WTC11 (cell line): Measurements from ENCODE around the gene ZNF292.

Source experiments
- FOXP1 ChIP-seq: sonication (generic); formaldehyde crosslinking; IDR thresholded peaks from 2 replicates; pipeline ENCODE4 v1.8.0; 2022; ENCODE audit warnings: missing genetic modification reagents, mild to moderate bottlenecking, moderate library complexity, borderline replicate concordance
- JUN ChIP-seq: sonication (generic); formaldehyde crosslinking; IDR thresholded peaks from 2 replicates; pipeline ENCODE4 v1.8.0; 2023; ENCODE audit warnings: mild to moderate bottlenecking, missing genetic modification reagents
- NR2C2 ChIP-seq: sonication (generic); formaldehyde crosslinking; IDR thresholded peaks from 2 replicates; pipeline ENCODE4 v1.8.0; 2022; ENCODE audit warnings: mild to moderate bottlenecking, missing genetic modification reagents
- RELA ChIP-seq: sonication (generic); formaldehyde crosslinking; IDR thresholded peaks from 2 replicates; pipeline ENCODE4 v1.8.1; 2022; ENCODE audit warnings: missing genetic modification reagents, mild to moderate bottlenecking, borderline replicate concordance
- TF ChIP-seq, protein P1 (sequence below): fragments of 200-600 bp; IDR thresholded peaks from 2 replicates; pipeline ENCODE4 v1.8.0; 2022; ENCODE audit warnings: antibody characterized with exemption
- TF ChIP-seq, protein P2 (sequence below): sonication (generic); formaldehyde crosslinking; IDR thresholded peaks from 2 replicates; pipeline ENCODE4 v1.8.0; 2022; ENCODE audit warnings: mild to moderate bottlenecking, missing genetic modification reagents
- TF ChIP-seq, protein P3 (sequence below): sonication (generic); formaldehyde crosslinking; IDR thresholded peaks from 2 replicates; pipeline ENCODE4 v1.8.0; 2022; ENCODE audit warnings: mild to moderate bottlenecking, missing genetic modification reagents
- TF ChIP-seq, protein P4 (sequence below): sonication (generic); formaldehyde crosslinking; IDR thresholded peaks from 2 replicates; pipeline ENCODE4 v1.8.1; 2022; ENCODE audit warnings: low read depth, missing genetic modification reagents, borderline replicate concordance

DNA sequence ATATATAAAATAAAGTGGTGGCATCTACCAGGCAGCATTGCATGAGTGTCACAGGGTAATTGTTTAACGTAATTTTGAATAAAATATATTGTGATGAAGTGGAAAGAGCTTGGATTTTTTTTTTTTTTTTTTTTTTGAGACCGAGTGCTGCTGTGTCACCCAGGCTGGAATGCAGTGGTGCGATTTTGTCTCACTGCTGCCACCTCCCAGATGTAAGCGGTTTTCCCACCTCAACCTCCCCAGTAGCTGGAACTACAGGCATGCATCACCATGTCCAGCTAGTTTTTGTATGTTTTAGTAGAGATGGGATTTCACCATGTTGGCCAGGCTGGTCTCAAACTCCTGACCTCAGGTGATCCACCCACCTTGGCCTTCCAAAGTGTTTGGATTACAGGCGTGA, 85.9 kb downstream of the ZNF292 start:
- TF ChIP-seq, protein P1, sequence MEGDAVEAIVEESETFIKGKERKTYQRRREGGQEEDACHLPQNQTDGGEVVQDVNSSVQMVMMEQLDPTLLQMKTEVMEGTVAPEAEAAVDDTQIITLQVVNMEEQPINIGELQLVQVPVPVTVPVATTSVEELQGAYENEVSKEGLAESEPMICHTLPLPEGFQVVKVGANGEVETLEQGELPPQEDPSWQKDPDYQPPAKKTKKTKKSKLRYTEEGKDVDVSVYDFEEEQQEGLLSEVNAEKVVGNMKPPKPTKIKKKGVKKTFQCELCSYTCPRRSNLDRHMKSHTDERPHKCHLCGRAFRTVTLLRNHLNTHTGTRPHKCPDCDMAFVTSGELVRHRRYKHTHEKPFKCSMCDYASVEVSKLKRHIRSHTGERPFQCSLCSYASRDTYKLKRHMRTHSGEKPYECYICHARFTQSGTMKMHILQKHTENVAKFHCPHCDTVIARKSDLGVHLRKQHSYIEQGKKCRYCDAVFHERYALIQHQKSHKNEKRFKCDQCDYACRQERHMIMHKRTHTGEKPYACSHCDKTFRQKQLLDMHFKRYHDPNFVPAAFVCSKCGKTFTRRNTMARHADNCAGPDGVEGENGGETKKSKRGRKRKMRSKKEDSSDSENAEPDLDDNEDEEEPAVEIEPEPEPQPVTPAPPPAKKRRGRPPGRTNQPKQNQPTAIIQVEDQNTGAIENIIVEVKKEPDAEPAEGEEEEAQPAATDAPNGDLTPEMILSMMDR, result no peak
- TF ChIP-seq, protein P2, sequence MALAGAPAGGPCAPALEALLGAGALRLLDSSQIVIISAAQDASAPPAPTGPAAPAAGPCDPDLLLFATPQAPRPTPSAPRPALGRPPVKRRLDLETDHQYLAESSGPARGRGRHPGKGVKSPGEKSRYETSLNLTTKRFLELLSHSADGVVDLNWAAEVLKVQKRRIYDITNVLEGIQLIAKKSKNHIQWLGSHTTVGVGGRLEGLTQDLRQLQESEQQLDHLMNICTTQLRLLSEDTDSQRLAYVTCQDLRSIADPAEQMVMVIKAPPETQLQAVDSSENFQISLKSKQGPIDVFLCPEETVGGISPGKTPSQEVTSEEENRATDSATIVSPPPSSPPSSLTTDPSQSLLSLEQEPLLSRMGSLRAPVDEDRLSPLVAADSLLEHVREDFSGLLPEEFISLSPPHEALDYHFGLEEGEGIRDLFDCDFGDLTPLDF, result no peak
- TF ChIP-seq, protein P3, sequence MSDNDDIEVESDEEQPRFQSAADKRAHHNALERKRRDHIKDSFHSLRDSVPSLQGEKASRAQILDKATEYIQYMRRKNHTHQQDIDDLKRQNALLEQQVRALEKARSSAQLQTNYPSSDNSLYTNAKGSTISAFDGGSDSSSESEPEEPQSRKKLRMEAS (CRISPR knock-in tag), result no peak
- TF ChIP-seq RELA, result no peak
- TF ChIP-seq FOXP1 (CRISPR knock-in tag), result no peak
- TF ChIP-seq, protein P4, sequence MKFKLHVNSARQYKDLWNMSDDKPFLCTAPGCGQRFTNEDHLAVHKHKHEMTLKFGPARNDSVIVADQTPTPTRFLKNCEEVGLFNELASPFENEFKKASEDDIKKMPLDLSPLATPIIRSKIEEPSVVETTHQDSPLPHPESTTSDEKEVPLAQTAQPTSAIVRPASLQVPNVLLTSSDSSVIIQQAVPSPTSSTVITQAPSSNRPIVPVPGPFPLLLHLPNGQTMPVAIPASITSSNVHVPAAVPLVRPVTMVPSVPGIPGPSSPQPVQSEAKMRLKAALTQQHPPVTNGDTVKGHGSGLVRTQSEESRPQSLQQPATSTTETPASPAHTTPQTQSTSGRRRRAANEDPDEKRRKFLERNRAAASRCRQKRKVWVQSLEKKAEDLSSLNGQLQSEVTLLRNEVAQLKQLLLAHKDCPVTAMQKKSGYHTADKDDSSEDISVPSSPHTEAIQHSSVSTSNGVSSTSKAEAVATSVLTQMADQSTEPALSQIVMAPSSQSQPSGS (CRISPR knock-in tag), result no peak
- no peak for TF ChIP-seq JUN (CRISPR knock-in tag)
- TF ChIP-seq NR2C2 (CRISPR knock-in tag), result no peak
